Measurements from ENCODE around the gene MRPS12.
"Not testable (repeated sequence)": the region's sequence is repeated elsewhere in the genome, so short reads cannot be mapped to it uniquely, and the experiment has no call there.

MRPS12 gene

GRCh38 chr19:38912600-38913514 lies 17.9 kb upstream of the MRPS12 start:
- no peak for DNase-seq

- DNase-seq = no peak
Observed at GRCh38 chr19:38913958-38914357, 16.8 kb upstream of the MRPS12 start.

- no peak for DNase-seq
Observed at GRCh38 chr19:38915329-38916321, 15.1 kb upstream of the MRPS12 start.

- DNase-seq = no peak
Observed at GRCh38 chr19:38917516-38917915, 13.2 kb upstream of the MRPS12 start.

- DNase-seq = no peak
Observed at GRCh38 chr19:38917921-38918491, 12.7 kb upstream of the MRPS12 start.

- no peak for DNase-seq
Observed at GRCh38 chr19:38918526-38918925, 12.2 kb upstream of the MRPS12 start.

GRCh38 chr19:38919837-38920601 lies 10.7 kb upstream of the MRPS12 start:
- DNase-seq = no peak

GRCh38 chr19:38920602-38921419 lies 9.9 kb upstream of the MRPS12 start:
- DNase-seq = no peak

- DNase-seq = no peak
Observed at GRCh38 chr19:38921420-38922274, 9.1 kb upstream of the MRPS12 start.

- no peak for DNase-seq
Observed at GRCh38 chr19:38922482-38922881, 8.3 kb upstream of the MRPS12 start.

- DNase-seq = no peak
Observed at GRCh38 chr19:38924388-38924787, 6.4 kb upstream of the MRPS12 start.

- DNase-seq = no peak
Observed at GRCh38 chr19:38928391-38929001, 2.2 kb upstream of the MRPS12 start.

GRCh38 chr19:38929929-38930775 lies 592 bp upstream of the MRPS12 start, which contains the start of gene SARS2:
SARS2 (minus strand) TSS chr19:38930763; CDS start chr19:38930736, 27 bp downstream.
- DNase-seq = peak; percentile 92

- DNase-seq = no peak
Observed at GRCh38 chr19:38931521-38931793, 713 bp downstream of the MRPS12 start.

- DNase-seq = no peak
Observed at GRCh38 chr19:38932425-38933179, 1.9 kb downstream of the MRPS12 start.

GRCh38 chr19:38933544-38933943 lies 2.8 kb downstream of the MRPS12 start:
- no peak for DNase-seq

GRCh38 chr19:38939957-38940356 lies 9.2 kb downstream of the MRPS12 start:
- DNase-seq = no peak

- not testable (repeated sequence) for DNase-seq
Observed at GRCh38 chr19:38941466-38941865, 10.7 kb downstream of the MRPS12 start.

Measured in NCI-H1105 (cell line).